ENCODE results near the gene KCNIP1. TPM values are rescaled to one million over a fixed set of nuclear protein-coding genes. Genes with fewer than 3 reads are reported as not detected.

KCNIP1 gene
- total and polyA plus RNA-seq, 2 of the 8 experiments (the other 6 are each of a cell fraction or from before 2014, with no cell fraction given) = 0.52 to 0.83 TPM

GRCh38 chr5:170756691-170757090 is 252.9 kb downstream of the KCNIP1 start:
- Histone ChIP-seq H2BK20ac (ENCODE audit: low read length) (peak overlapping the region; percentile 80), H3K79me1 (ENCODE audit: low read depth, low read length) (no peaks in the 10 kb centered on the region), H3K79me2 (ENCODE audit: control insufficient read depth in 1 of 2, insufficient read depth in 2 of 2, low read length in 2 of 2) (no peaks in the 10 kb centered on the region), H2BK15ac (ENCODE audit: low read length) (0 out of 2 replicates have a peak overlapping the region, but pooled peaks have one; percentile 48), H3K56ac (replicated peaks; ENCODE audit: insufficient read length, low read depth, low read length) (no peak overlapping the region), H3K14ac (ENCODE audit: insufficient read length) (no peak overlapping the region), H3K4me3 (ENCODE audit: extremely low read depth in 1 of 4, insufficient read depth in 2 of 4, low read depth in 3 of 4, low read length in 4 of 4) (no peak overlapping the region), H4K5ac (ENCODE audit: insufficient read length, low read depth, low read length) (no peak overlapping the region), H3K9me3 (ENCODE audit: insufficient read depth in 2 of 2, low read depth in 1 of 2, low read length in 1 of 2) (no peaks in the 10 kb centered on the region), H4K20me1 (replicated peaks in 1 of 2; ENCODE audit: control insufficient read depth in 1 of 2, insufficient read depth in 2 of 2, low read length in 2 of 2) (no peaks in the 10 kb centered on the region), H3K27ac (ENCODE audit: low read depth, low read length) (no peak overlapping the region), H3K36me3 (ENCODE audit: control insufficient read depth in 2 of 4, insufficient read depth in 4 of 4, low read length in 3 of 4) (0 out of 8 replicates have a peak, but pooled peaks cover 0 to 4% (median 0%) of the 10 kb centered on the region in 4 experiments), H2AFZ (ENCODE audit: low read length) (no peak overlapping the region), H4K91ac (replicated peaks; ENCODE audit: insufficient read length, low read length) (peak overlapping the region; percentile 50), H2BK120ac (replicated peaks; ENCODE audit: low read depth, low read length) (peak overlapping the region; percentile 24), H3K23me2 (ENCODE audit: low read depth, low read length) (peaks cover 10% of the 10 kb centered on the region; the same call in 1 of the 2 replicates), H2BK5ac (ENCODE audit: low read depth, low read length) (no peak overlapping the region), H4K8ac (ENCODE audit: extremely low read depth, insufficient read depth, low read length) (no peak overlapping the region), H3K9ac (replicated peaks in 1 of 4; ENCODE audit: extremely low read depth in 1 of 4, low read depth in 3 of 4, low read length in 3 of 4) (no peak overlapping the region), H3K4me2 (ENCODE audit: insufficient read depth in 1 of 2, low read depth in 2 of 2, low read length in 2 of 2) (no peak overlapping the region), H3K18ac (ENCODE audit: extremely low read depth, low read length) (no peak overlapping the region), H3K4me1 (replicated peaks in 1 of 4; ENCODE audit: control insufficient read depth in 3 of 4, insufficient read depth in 4 of 4, low read length in 3 of 4) (peaks cover 6 to 8% (median 7%) of the 10 kb centered on the region in 4 experiments; a peak in 6 of 7 replicates), H3K27me3 (replicated peaks in 1 of 4; ENCODE audit: control insufficient read depth in 3 of 4, extremely low read depth in 1 of 4, insufficient read depth in 3 of 4, low read length in 3 of 4) (no peaks in the 10 kb centered on the region), H3K4ac (replicated peaks; ENCODE audit: insufficient read length, low read depth, low read length) (no peak overlapping the region), H3K23ac (ENCODE audit: insufficient read length) (no peak overlapping the region), H2BK12ac (ENCODE audit: low read depth, low read length) (peak overlapping the region; percentile 68; the same call in 1 of the 2 replicates), H2AK5ac (ENCODE audit: low read depth, low read length) (no peak overlapping the region)
- ChIA-PET CTCF (ENCODE audit: partially characterized antibody) (interaction anchor here (0.6 to 3.4 kb wide), 6 partner anchors 12 to 86 kb away, joined by 3 to 21 read pairs (median 6); no protein-coding TSS in a partner anchor), POLR2A (ENCODE audit: partially characterized antibody) (interaction anchor here (0.9 to 9.5 kb wide), 3 partner anchors 8 to 20 kb away, joined by 3 to 190 read pairs (median 3); no protein-coding TSS in a partner anchor)
- no peak for DNase-seq (ENCODE audit: low read depth in 1 of 2, low spot score in 2 of 2)
- TF ChIP-seq SIN3A (conservative IDR thresholded peaks at IDR 0.05 in 1 of 2, IDR thresholded peaks at IDR 0.05 in 1 of 2; ENCODE audit: low read depth in 1 of 2, low read length in 2 of 2) (no peak), POLR2A (IDR thresholded peaks at IDR 0.05; ENCODE audit: control extremely low read depth in 1 of 2, low read depth in 2 of 2, low read length in 2 of 2) (no peak), SRF (IDR thresholded peaks at IDR 0.05; ENCODE audit: low read depth, low read length) (no peak), MAFK (IDR thresholded peaks at IDR 0.05; ENCODE audit: low read depth, low read length) (no peak), ATF2 (IDR thresholded peaks at IDR 0.05; ENCODE audit: low read length) (no peak), SP2 (IDR thresholded peaks at IDR 0.05; ENCODE audit: low read length) (no peak)
- WGBS, 2 experiments (ENCODE audit: extremely low coverage in 1 of 2, insufficient coverage in 1 of 2, insufficient read length in 1 of 2, insufficient replicate concordance in 2 of 2, low coverage in 1 of 2, low lambda C conversion rate in 2 of 2, missing lambda C conversion rate in 1 of 2) = 88% methylated on average over 8 of the region's 8 CpGs; no CpG with 5 or more reads in 1 of the 2 experiments
- FAIRE-seq = no peak

Measured in H1 (cell line).